HEK293 (cell line): Measurements from ENCODE around the gene SPRN.

Experiments used
- CTCF ChIA-PET: fragments of 350-600 bp; formaldehyde crosslinking; extraction: SDS; loops from one replicate; lab custom pipeline; 2021; ENCODE audit warnings: antibody characterized with exemption; lab: Yijun Ruan, JAX
- POLR2A ChIA-PET: fragments of 300-600 bp; formaldehyde crosslinking; extraction: SDS; loops from one replicate; lab custom pipeline; 2020; ENCODE audit warnings: antibody characterized with exemption, inconsistent platforms; lab: Yijun Ruan, JAX
- H3K27ac ChIP-seq: fragments of 200-500 bp; sonication (Bioruptor generic); 2 replicates; pipeline ENCODE4 v1.5.1; 2014; ENCODE audit warnings: low read depth, low read length, control low read depth, inconsistent platforms; ENCODE audit errors: extremely low read depth
- H3K36me3 ChIP-seq, 2 experiments: fragments of 200-500 bp in 1 of 2; sonication (Bioruptor generic) in 1 of 2; 1 replicate in 1 of 2; 2 replicates in 1 of 2; pipeline ENCODE4 v1.5.1; 2014 to 2017; ENCODE audit warnings: inconsistent platforms in 2 of 2, low read length in 2 of 2; ENCODE audit not compliant: control insufficient read depth in 2 of 2, insufficient read depth in 1 of 2
- H3K4me1 ChIP-seq: fragments of 200-500 bp; sonication (Bioruptor generic); 2 replicates; pipeline ENCODE4 v1.5.1; 2014; ENCODE audit warnings: mild to moderate bottlenecking, low read length, inconsistent platforms; ENCODE audit not compliant: control insufficient read depth, insufficient read depth
- H3K4me3 ChIP-seq: 2 replicates; pipeline ENCODE4 v1.5.1; 2011; ENCODE audit warnings: low read depth, mild to moderate bottlenecking, control low read depth, low read length, moderate library complexity
- H3K9me3 ChIP-seq: fragments of 200-500 bp; sonication (Bioruptor generic); 2 replicates; pipeline ENCODE4 v1.5.1; 2014; ENCODE audit warnings: low read depth, low read length, inconsistent platforms; ENCODE audit not compliant: control insufficient read depth, insufficient read depth
- EGR2 ChIP-seq: fragments of 450-650 bp; formaldehyde crosslinking; IDR thresholded peaks from 2 replicates; pipeline ENCODE4 v1.5.1; 2016; ENCODE audit warnings: low read depth, missing biosample characterization, missing genetic modification characterization
- KLF7 ChIP-seq: fragments of 450-650 bp; formaldehyde crosslinking; IDR thresholded peaks from 2 replicates; pipeline ENCODE4 v1.5.1; 2016; ENCODE audit warnings: missing biosample characterization, missing genetic modification characterization, borderline replicate concordance
- MZF1 ChIP-seq: fragments of 450-650 bp; formaldehyde crosslinking; IDR thresholded peaks from 2 replicates; pipeline ENCODE4 v1.5.1; 2017; ENCODE audit warnings: missing biosample characterization, missing genetic modification characterization, borderline replicate concordance
- PATZ1 ChIP-seq: fragments of 450-650 bp; formaldehyde crosslinking; IDR thresholded peaks from 2 replicates; pipeline ENCODE4 v1.5.1; 2016; ENCODE audit warnings: missing biosample characterization, missing genetic modification characterization
- SETDB1 ChIP-seq: IDR thresholded peaks from one replicate; pipeline ENCODE4 v1.6.1; 2017; ENCODE audit warnings: mild to moderate bottlenecking, low read length, moderate library complexity, mixed read lengths; ENCODE audit not compliant: insufficient read length
- ZNF23 ChIP-seq: fragments of 450-650 bp; formaldehyde crosslinking; IDR thresholded peaks from 2 replicates; pipeline ENCODE4 v1.5.1; 2016; ENCODE audit warnings: missing biosample characterization, missing genetic modification characterization, borderline replicate concordance
- ZNF280C ChIP-seq: fragments of 450-650 bp; formaldehyde crosslinking; IDR thresholded peaks from 2 replicates; pipeline ENCODE4 v1.5.1; 2016; ENCODE audit warnings: missing biosample characterization, missing genetic modification characterization
- ZNF416 ChIP-seq: fragments of 450-650 bp; formaldehyde crosslinking; IDR thresholded peaks from 2 replicates; pipeline ENCODE4 v1.5.1; 2016; ENCODE audit warnings: missing biosample characterization, missing genetic modification characterization
- ZNF433 ChIP-seq: fragments of 450-650 bp; formaldehyde crosslinking; IDR thresholded peaks from 2 replicates; pipeline ENCODE4 v1.5.1; 2016; ENCODE audit warnings: missing biosample characterization, missing genetic modification characterization, low read depth
- ZNF473 ChIP-seq: fragments of 450-650 bp; formaldehyde crosslinking; IDR thresholded peaks from 2 replicates; pipeline ENCODE4 v1.5.1; 2017; ENCODE audit warnings: missing biosample characterization, missing genetic modification characterization
- ZNF544 ChIP-seq: fragments of 450-650 bp; formaldehyde crosslinking; IDR thresholded peaks from 2 replicates; pipeline ENCODE4 v1.5.0; 2017; ENCODE audit warnings: missing biosample characterization, missing genetic modification characterization
- ZNF549 ChIP-seq: fragments of 450-650 bp; IDR thresholded peaks from 2 replicates; pipeline ENCODE4 v1.5.1; 2018; ENCODE audit warnings: missing biosample characterization, missing genetic modification characterization, mild to moderate bottlenecking, inconsistent platforms, moderate library complexity
- ZNF560 ChIP-seq: fragments of 450-650 bp; formaldehyde crosslinking; IDR thresholded peaks from 2 replicates; pipeline ENCODE4 v1.5.1; 2017; ENCODE audit warnings: missing biosample characterization, missing genetic modification characterization, borderline replicate concordance
- ZNF561 ChIP-seq: fragments of 450-650 bp; IDR thresholded peaks from 2 replicates; pipeline ENCODE4 v1.5.1; 2018; ENCODE audit warnings: missing biosample characterization, missing genetic modification characterization, borderline replicate concordance
- ZNF623 ChIP-seq: fragments of 450-650 bp; formaldehyde crosslinking; IDR thresholded peaks from 2 replicates; pipeline ENCODE4 v1.5.1; 2016; ENCODE audit warnings: missing biosample characterization, missing genetic modification characterization
- ZNF624 ChIP-seq: fragments of 450-650 bp; formaldehyde crosslinking; IDR thresholded peaks from 2 replicates; pipeline ENCODE4 v1.5.1; 2017; ENCODE audit warnings: missing biosample characterization, missing genetic modification characterization
- ZNF701 ChIP-seq: fragments of 450-650 bp; formaldehyde crosslinking; IDR thresholded peaks from 2 replicates; pipeline ENCODE4 v1.5.1; 2016; ENCODE audit warnings: missing biosample characterization, missing genetic modification characterization
- ZNF843 ChIP-seq: fragments of 450-650 bp; formaldehyde crosslinking; IDR thresholded peaks from 2 replicates; pipeline ENCODE4 v1.5.1; 2016; ENCODE audit warnings: missing biosample characterization, missing genetic modification characterization
- TF ChIP-seq, protein P1 (sequence below): IDR thresholded peaks from 2 replicates; pipeline ENCODE4 v1.6.1; 2011; ENCODE audit warnings: mild to moderate bottlenecking, low read depth, low read length, borderline replicate concordance
- TF ChIP-seq, protein P2 (sequence below): fragments of 450-650 bp; formaldehyde crosslinking; conservative IDR thresholded peaks from 2 replicates; pipeline ENCODE4 v1.5.1; 2016; ENCODE audit warnings: low read depth, missing biosample characterization, missing genetic modification characterization
- TF ChIP-seq, protein P3 (sequence below): fragments of 450-650 bp; formaldehyde crosslinking; IDR thresholded peaks from 2 replicates; pipeline ENCODE4 v1.5.1; 2016; ENCODE audit warnings: missing biosample characterization, missing genetic modification characterization

The SPRN gene

DNA sequence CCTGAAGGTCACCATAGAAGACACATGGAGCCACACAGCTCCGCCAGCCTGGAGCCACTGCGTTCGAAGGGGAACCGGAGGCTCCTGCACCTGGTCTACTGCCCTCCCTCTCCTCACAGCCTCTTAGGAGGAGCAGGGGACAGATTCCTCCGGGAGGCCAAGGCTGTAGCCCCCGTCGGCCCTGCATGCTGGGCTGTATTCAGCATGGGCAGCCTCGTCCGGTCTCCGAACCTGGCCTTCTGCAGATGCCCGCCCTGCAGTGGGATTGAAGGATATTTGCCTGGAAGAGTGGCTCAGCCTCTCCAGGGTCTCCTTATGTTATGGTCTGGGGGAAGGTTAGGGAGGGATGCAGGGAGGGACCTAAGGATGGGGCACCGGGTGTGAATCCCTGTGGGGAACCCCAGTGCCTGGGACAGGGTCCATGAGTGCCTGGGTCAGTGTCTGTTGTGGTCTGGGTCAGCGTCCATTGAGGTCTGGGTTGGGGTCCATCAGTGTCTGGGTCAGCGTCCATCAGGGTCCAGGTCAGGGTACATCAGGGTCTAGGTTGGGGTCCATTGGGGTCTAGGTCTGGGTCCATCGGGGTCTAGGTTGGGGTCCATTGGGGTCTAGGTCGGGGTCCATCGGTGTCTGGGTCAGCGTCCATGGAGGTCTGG is 16.3 kb upstream of the SPRN start (continued):
- TF ChIP-seq ZNF433 (tag by site-specific recombination) = no peak

GRCh38 chr10:133439517-133440461 is 15.4 kb upstream of the SPRN start:
- no peak overlapping the region for H3K27ac ChIP-seq

DNA sequence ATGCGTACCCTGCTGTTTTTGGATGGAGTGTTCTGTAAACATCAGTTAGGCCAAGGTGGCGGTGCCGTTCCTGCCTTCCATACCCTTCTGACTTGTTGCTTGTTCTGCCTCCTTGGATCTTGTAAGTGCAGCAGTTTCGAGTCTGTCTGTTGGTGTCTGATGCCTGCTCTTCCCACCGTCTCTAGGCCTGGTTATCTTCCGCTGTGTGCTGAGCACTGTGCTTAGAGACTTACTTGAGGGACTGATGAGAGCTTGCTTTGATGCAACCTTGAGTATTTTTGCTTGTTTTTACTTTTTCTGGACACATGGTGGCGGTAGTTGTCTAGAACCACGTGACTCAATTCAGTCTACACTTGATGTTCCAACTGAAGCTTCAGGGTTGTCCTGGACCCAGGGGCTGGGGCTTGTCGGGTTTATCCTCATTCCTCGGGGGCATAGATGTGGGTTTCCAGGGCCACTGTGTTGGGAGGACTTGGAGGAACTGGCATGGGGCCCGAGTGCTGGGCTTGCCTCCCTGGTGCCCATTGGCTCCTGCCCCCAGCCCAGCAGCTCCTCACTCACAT is 14.4 kb upstream of the SPRN start:
- ChIA-PET POLR2A (no interaction called here), CTCF (interaction anchor here (0.6 to 2.8 kb wide), 15 partner anchors 9 to 177 kb away, joined by 3 to 19 read pairs (median 4); partner anchors contain the start of gene SCART1)
- Histone ChIP-seq H3K4me1 (no peaks in the 10 kb centered on the region), H3K27ac (no peak overlapping the region), H3K9me3 (no peaks in the 10 kb centered on the region), H3K4me3 (no peak overlapping the region), H3K36me3 (peaks cover 0 to 7% of the 10 kb centered on the region in 2 experiments; a peak in 1 of 3 replicates)
- no peak for TF ChIP-seq PATZ1 (tag by site-specific recombination)
- TF ChIP-seq, protein P1, sequence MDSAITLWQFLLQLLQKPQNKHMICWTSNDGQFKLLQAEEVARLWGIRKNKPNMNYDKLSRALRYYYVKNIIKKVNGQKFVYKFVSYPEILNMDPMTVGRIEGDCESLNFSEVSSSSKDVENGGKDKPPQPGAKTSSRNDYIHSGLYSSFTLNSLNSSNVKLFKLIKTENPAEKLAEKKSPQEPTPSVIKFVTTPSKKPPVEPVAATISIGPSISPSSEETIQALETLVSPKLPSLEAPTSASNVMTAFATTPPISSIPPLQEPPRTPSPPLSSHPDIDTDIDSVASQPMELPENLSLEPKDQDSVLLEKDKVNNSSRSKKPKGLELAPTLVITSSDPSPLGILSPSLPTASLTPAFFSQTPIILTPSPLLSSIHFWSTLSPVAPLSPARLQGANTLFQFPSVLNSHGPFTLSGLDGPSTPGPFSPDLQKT = no peak
- no peak for TF ChIP-seq ZNF561 (tag by site-specific recombination)
- TF ChIP-seq, protein P2, sequence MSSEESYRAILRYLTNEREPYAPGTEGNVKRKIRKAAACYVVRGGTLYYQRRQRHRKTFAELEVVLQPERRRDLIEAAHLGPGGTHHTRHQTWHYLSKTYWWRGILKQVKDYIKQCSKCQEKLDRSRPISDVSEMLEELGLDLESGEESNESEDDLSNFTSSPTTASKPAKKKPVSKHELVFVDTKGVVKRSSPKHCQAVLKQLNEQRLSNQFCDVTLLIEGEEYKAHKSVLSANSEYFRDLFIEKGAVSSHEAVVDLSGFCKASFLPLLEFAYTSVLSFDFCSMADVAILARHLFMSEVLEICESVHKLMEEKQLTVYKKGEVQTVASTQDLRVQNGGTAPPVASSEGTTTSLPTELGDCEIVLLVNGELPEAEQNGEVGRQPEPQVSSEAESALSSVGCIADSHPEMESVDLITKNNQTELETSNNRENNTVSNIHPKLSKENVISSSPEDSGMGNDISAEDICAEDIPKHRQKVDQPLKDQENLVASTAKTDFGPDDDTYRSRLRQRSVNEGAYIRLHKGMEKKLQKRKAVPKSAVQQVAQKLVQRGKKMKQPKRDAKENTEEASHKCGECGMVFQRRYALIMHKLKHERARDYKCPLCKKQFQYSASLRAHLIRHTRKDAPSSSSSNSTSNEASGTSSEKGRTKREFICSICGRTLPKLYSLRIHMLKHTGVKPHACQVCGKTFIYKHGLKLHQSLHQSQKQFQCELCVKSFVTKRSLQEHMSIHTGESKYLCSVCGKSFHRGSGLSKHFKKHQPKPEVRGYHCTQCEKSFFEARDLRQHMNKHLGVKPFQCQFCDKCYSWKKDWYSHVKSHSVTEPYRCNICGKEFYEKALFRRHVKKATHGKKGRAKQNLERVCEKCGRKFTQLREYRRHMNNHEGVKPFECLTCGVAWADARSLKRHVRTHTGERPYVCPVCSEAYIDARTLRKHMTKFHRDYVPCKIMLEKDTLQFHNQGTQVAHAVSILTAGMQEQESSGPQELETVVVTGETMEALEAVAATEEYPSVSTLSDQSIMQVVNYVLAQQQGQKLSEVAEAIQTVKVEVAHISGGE (tag by site-specific recombination) = no peak
- no peak for TF ChIP-seq ZNF624 (tag by site-specific recombination)
- no peak for TF ChIP-seq ZNF544 (tag by site-specific recombination)

More at GRCh38 chr10:133439517-133440461, 15.4 kb upstream of the SPRN start:
- peaks cover 0 to 7% of the 10 kb centered on the region in 2 experiments; a peak in 1 of 3 replicates for H3K36me3 ChIP-seq
- no peaks in the 10 kb centered on the region for H3K4me1 ChIP-seq
- no peak overlapping the region for H3K4me3 ChIP-seq
- TF ChIP-seq SETDB1 (no peak), KLF7 (tag by site-specific recombination) (no peak), ZNF23 (tag by site-specific recombination) (no peak), ZNF701 (tag by site-specific recombination) (no peak), ZNF280C (tag by site-specific recombination) (no peak), ZNF843 (tag by site-specific recombination) (no peak), ZNF623 (no peak), MZF1 (no peak), EGR2 (tag by site-specific recombination) (no peak), ZNF416 (tag by site-specific recombination) (no peak), ZNF473 (tag by site-specific recombination) (no peak), ZNF560 (tag by site-specific recombination) (no peak), ZNF549 (tag by site-specific recombination) (no peak)
- TF ChIP-seq, protein P1 = no peak
- TF ChIP-seq, protein P3, sequence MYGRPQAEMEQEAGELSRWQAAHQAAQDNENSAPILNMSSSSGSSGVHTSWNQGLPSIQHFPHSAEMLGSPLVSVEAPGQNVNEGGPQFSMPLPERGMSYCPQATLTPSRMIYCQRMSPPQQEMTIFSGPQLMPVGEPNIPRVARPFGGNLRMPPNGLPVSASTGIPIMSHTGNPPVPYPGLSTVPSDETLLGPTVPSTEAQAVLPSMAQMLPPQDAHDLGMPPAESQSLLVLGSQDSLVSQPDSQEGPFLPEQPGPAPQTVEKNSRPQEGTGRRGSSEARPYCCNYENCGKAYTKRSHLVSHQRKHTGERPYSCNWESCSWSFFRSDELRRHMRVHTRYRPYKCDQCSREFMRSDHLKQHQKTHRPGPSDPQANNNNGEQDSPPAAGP = no peak
- H3K9me3 ChIP-seq = no peaks in the 10 kb centered on the region
- CTCF ChIA-PET = interaction anchor here (0.6 to 2.8 kb wide), 9 partner anchors 15 to 176 kb away, joined by 3 to 19 read pairs (median 3); no protein-coding TSS in a partner anchor
- POLR2A ChIA-PET = no interaction called here
